ENCODE data around the gene TEX264. TPM values are rescaled to one million over a fixed set of nuclear protein-coding genes. Genes with fewer than 3 reads are reported as not detected.

The TEX264 gene
- total and polyA plus RNA-seq, 2 of the 13 experiments (the other 11 are each of a cell fraction or from before 2014, with no cell fraction given) = 35.2 to 52.1 TPM

DNA sequence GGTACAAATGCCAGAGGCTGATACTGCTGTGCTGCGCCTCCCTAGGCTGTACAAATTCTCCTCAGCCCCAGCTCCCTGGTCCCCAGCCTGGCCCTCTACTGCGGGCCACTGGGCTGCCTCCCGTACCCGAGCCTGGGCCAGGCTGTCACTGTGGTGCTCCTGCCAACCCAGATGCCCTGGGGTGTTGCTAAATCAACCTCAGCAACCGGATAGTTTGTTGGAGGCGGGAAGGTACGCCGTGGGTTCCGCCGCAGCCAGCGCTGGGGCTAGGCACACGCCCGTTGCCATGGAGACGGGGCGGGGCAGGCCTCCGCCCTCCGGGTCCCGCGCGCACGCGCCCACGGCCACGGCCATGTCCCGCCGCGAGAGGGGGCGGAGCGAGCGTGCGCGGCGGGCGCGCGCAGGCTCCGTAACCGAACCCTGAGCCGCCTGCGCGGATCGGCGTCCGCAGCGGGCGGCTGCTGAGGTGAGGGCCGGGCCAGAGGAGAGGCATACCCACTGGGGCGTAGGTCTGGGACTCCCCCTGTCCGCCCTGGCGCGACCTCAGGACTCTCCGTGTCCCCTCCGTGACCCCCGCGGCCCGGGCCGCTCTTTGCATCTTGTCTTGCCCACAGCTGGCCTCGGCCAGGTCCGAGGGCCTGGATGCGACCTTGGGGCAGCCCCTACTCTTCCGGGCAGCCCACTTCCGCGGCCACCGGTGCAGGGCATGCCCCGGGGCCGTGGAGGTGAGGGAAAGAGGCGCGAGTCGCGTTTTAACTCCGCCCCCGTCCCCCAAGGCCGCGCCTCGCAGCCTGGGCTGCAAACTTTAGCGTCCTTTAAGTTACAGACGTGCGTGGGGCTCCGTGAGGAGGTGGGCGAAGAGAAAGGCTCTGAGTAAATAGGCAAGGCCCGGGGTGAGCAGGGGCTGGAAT lies at the start of gene TEX264 (continued):
- no peak for TF ChIP-seq HBP1 (CRISPR knock-in tag; IDR thresholded peaks at IDR 0.05; ENCODE audit: low read depth)
- TF ChIP-seq NFYC (CRISPR knock-in tag; IDR thresholded peaks at IDR 0.05) = no peak
- TF ChIP-seq ZFP36L2 (CRISPR knock-in tag; IDR thresholded peaks at IDR 0.05) = peak; percentile 3; the same call in 1 of the 2 replicates
- no peak for TF ChIP-seq ZNF343 (CRISPR knock-in tag; IDR thresholded peaks at IDR 0.05)
- no peak for TF ChIP-seq PHF21A (CRISPR knock-in tag; IDR thresholded peaks at IDR 0.05)
- TF ChIP-seq ZNF605 (CRISPR knock-in tag; IDR thresholded peaks at IDR 0.05) = peak; percentile 86
- TF ChIP-seq ZNF740 (CRISPR knock-in tag; IDR thresholded peaks at IDR 0.05) = peak; percentile 27; the same call in 1 of the 2 replicates
- no peak for TF ChIP-seq ZBTB7B (CRISPR knock-in tag; IDR thresholded peaks at IDR 0.05)
- peak; percentile 33; the same call in 1 of the 2 replicates for TF ChIP-seq PITX1 (CRISPR knock-in tag; IDR thresholded peaks at IDR 0.05)
- TF ChIP-seq TRAFD1 (CRISPR knock-in tag; IDR thresholded peaks at IDR 0.05; ENCODE audit: borderline replicate concordance) = no peak
- TF ChIP-seq ZNF703 (CRISPR knock-in tag; IDR thresholded peaks at IDR 0.05; ENCODE audit: borderline replicate concordance) = no peak
- no peak for TF ChIP-seq TSC22D2 (CRISPR knock-in tag; IDR thresholded peaks at IDR 0.05; ENCODE audit: borderline replicate concordance)
- TF ChIP-seq, protein P1, sequence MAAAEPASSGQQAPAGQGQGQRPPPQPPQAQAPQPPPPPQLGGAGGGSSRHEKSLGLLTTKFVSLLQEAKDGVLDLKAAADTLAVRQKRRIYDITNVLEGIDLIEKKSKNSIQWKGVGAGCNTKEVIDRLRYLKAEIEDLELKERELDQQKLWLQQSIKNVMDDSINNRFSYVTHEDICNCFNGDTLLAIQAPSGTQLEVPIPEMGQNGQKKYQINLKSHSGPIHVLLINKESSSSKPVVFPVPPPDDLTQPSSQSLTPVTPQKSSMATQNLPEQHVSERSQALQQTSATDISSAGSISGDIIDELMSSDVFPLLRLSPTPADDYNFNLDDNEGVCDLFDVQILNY (CRISPR knock-in tag; conservative IDR thresholded peaks at IDR 0.05) = 0 out of 2 replicates have a peak, but pooled peaks have one; percentile 22
- TF ChIP-seq ZNF143 (CRISPR knock-in tag; IDR thresholded peaks at IDR 0.05) = no peak; the same call in 1 of the 2 replicates
- TF ChIP-seq FOXJ3 (CRISPR knock-in tag; IDR thresholded peaks at IDR 0.05; ENCODE audit: borderline replicate concordance) = peak; percentile 41; the same call in 1 of the 2 replicates
- no peak for TF ChIP-seq HDAC6 (IDR thresholded peaks at IDR 0.05; ENCODE audit: low read depth, low read length)
- no peak for TF ChIP-seq ZSCAN31 (CRISPR knock-in tag; IDR thresholded peaks at IDR 0.05; ENCODE audit: low read depth)
- peak; percentile 42; the same call in 1 of the 2 replicates for TF ChIP-seq ZNF431 (CRISPR knock-in tag; IDR thresholded peaks at IDR 0.05; ENCODE audit: borderline replicate concordance, low read depth)
- TF ChIP-seq ZC3H4 (CRISPR knock-in tag; IDR thresholded peaks at IDR 0.05; ENCODE audit: borderline replicate concordance) = no peak; the same call in 1 of the 2 replicates
- no peak; the same call in 1 of the 2 replicates for TF ChIP-seq CHCHD3 (CRISPR knock-in tag; IDR thresholded peaks at IDR 0.05)
- no peak for TF ChIP-seq ZBTB37 (CRISPR knock-in tag; IDR thresholded peaks at IDR 0.05)
- TF ChIP-seq PCBP2 (optimal IDR thresholded peaks at IDR 0.05; ENCODE audit: low read depth, low read length, poor library complexity, severe bottlenecking) = no peak
- no peak; the same call in 1 of the 2 replicates for TF ChIP-seq DMAP1 (CRISPR knock-in tag; IDR thresholded peaks at IDR 0.05)
